Measurements from ENCODE around the gene TAOK1. TPM values are rescaled to one million over a fixed set of nuclear protein-coding genes. Genes with fewer than 3 reads are reported as not detected.
A peak's percentile ranks its signal among the peaks of the same experiment; 100 is the strongest.

TAOK1 gene
- total and polyA plus RNA-seq, 10 of the 15 experiments (the other 5 are each of a cell fraction or from before 2014, with no cell fraction given) = 2.0 to 27.1 (median 11.8) TPM

DNA sequence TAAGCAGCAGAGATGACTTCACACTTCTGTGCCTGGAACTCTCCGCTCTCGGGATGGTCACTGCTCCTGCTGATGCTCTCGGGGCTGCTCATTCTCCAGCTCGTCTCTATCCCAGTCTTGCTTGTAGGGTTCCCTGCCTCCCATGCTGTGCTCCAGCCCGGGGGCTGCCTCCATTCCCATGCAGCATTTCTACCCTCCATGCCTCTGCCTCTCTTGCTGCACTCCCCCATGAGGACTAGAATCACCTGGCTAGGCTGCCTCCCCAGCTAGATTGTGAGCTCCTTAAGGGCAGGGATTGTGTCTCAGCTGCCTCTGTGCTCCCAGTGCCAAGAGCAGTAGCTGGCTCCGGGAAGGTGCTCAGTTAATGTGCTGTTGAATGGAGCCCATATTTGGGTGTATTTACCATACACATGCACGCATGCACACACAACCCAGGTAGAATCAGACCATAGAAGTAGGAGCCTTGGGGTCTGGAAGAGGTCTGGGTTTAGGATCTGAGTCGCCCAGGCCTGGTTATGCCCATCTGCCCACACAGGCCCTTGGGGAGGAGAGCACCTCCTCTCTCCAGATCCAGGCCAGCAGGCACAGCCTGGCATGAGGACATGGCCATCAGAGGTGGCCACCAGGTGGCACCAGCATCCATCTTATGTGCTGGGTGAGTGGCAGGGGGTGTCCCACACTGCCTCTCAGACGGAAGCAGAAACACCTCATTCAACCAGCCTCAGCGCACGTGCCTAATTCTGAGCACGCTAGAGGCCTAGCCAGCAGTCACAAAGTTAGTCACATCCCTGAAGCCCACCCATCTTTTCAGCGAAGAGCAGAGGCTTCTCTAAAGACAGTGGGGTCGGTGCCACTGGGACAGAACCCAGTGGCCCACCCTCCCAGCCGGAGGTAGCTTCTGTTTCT, 190.0 kb downstream of the TAOK1 start (continued):
- TF ChIP-seq CREM (IDR thresholded peaks at IDR 0.05; ENCODE audit: low read depth) (peak; percentile 15; the same call in 1 of the 2 replicates), TBL1XR1 (IDR thresholded peaks at IDR 0.05; ENCODE audit: low read depth, low read length) (no peak), IRF4 (IDR thresholded peaks at IDR 0.05; ENCODE audit: low read depth, low read length) (peak; percentile 75), SUZ12 (IDR thresholded peaks at IDR 0.05; ENCODE audit: unreplicated experiment) (no peak), RBBP5 (conservative IDR thresholded peaks at IDR 0.05) (no peak), CBX3 (IDR thresholded peaks at IDR 0.05; ENCODE audit: borderline replicate concordance, low read depth) (no peak), NFYB (IDR thresholded peaks at IDR 0.05; ENCODE audit: insufficient read depth, low read depth, low read length) (no peak), HDAC2 (IDR thresholded peaks at IDR 0.05) (no peak), EED (IDR thresholded peaks at IDR 0.05; ENCODE audit: low read depth) (no peak), EZH2 (IDR thresholded peaks at IDR 0.05; ENCODE audit: borderline replicate concordance, control insufficient read depth, low read depth, low read length) (no peak), SIN3A (IDR thresholded peaks at IDR 0.05; ENCODE audit: low read depth, low read length) (no peak), TCF12 (IDR thresholded peaks at IDR 0.05; ENCODE audit: low read depth, low read length) (0 out of 2 replicates have a peak, but pooled peaks have one; percentile 48), PAX8 (IDR thresholded peaks at IDR 0.05) (no peak), SREBF2 (IDR thresholded peaks at IDR 0.05; ENCODE audit: low read length) (no peak), CHD4 (IDR thresholded peaks at IDR 0.05) (no peak)
- TF ChIP-seq, protein P1, sequence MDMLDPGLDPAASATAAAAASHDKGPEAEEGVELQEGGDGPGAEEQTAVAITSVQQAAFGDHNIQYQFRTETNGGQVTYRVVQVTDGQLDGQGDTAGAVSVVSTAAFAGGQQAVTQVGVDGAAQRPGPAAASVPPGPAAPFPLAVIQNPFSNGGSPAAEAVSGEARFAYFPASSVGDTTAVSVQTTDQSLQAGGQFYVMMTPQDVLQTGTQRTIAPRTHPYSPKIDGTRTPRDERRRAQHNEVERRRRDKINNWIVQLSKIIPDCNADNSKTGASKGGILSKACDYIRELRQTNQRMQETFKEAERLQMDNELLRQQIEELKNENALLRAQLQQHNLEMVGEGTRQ (IDR thresholded peaks at IDR 0.05; ENCODE audit: borderline replicate concordance, low read depth, low read length) = peak; percentile 50
- TF ChIP-seq, protein P2, sequence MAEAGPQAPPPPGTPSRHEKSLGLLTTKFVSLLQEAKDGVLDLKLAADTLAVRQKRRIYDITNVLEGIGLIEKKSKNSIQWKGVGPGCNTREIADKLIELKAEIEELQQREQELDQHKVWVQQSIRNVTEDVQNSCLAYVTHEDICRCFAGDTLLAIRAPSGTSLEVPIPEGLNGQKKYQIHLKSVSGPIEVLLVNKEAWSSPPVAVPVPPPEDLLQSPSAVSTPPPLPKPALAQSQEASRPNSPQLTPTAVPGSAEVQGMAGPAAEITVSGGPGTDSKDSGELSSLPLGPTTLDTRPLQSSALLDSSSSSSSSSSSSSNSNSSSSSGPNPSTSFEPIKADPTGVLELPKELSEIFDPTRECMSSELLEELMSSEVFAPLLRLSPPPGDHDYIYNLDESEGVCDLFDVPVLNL (IDR thresholded peaks at IDR 0.05; ENCODE audit: low read depth, low read length) = no peak
- TF ChIP-seq, protein P3, sequence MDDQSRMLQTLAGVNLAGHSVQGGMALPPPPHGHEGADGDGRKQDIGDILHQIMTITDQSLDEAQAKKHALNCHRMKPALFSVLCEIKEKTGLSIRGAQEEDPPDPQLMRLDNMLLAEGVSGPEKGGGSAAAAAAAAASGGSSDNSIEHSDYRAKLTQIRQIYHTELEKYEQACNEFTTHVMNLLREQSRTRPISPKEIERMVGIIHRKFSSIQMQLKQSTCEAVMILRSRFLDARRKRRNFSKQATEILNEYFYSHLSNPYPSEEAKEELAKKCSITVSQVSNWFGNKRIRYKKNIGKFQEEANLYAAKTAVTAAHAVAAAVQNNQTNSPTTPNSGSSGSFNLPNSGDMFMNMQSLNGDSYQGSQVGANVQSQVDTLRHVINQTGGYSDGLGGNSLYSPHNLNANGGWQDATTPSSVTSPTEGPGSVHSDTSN (IDR thresholded peaks at IDR 0.05; ENCODE audit: insufficient replicate concordance, low read depth, low read length) = peak; percentile 89
- TF ChIP-seq, protein P4, sequence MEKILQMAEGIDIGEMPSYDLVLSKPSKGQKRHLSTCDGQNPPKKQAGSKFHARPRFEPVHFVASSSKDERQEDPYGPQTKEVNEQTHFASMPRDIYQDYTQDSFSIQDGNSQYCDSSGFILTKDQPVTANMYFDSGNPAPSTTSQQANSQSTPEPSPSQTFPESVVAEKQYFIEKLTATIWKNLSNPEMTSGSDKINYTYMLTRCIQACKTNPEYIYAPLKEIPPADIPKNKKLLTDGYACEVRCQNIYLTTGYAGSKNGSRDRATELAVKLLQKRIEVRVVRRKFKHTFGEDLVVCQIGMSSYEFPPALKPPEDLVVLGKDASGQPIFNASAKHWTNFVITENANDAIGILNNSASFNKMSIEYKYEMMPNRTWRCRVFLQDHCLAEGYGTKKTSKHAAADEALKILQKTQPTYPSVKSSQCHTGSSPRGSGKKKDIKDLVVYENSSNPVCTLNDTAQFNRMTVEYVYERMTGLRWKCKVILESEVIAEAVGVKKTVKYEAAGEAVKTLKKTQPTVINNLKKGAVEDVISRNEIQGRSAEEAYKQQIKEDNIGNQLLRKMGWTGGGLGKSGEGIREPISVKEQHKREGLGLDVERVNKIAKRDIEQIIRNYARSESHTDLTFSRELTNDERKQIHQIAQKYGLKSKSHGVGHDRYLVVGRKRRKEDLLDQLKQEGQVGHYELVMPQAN (conservative IDR thresholded peaks at IDR 0.05) = no peak
- TF ChIP-seq, protein P5, sequence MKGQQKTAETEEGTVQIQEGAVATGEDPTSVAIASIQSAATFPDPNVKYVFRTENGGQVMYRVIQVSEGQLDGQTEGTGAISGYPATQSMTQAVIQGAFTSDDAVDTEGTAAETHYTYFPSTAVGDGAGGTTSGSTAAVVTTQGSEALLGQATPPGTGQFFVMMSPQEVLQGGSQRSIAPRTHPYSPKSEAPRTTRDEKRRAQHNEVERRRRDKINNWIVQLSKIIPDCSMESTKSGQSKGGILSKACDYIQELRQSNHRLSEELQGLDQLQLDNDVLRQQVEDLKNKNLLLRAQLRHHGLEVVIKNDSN (IDR thresholded peaks at IDR 0.05; ENCODE audit: borderline replicate concordance, extremely low read length, insufficient read depth, low read depth, low read length) = peak; percentile 66

Data from GM12878 (cell line).